Inflammatory macrophage treated with lipopolysaccharide for 1 hour (primary cell): ENCODE measurements around the gene BCAP29.
"Not testable (repeated sequence)": the region's sequence is repeated elsewhere in the genome, so short reads cannot be mapped to it uniquely, and the experiment has no call there.

Experiments
- DNase-seq, 2 donors: peaks; one replicate each; pipeline ENCODE4 v3.0.0-alpha.2; 2020 to 2022

Gene BCAP29

DNA sequence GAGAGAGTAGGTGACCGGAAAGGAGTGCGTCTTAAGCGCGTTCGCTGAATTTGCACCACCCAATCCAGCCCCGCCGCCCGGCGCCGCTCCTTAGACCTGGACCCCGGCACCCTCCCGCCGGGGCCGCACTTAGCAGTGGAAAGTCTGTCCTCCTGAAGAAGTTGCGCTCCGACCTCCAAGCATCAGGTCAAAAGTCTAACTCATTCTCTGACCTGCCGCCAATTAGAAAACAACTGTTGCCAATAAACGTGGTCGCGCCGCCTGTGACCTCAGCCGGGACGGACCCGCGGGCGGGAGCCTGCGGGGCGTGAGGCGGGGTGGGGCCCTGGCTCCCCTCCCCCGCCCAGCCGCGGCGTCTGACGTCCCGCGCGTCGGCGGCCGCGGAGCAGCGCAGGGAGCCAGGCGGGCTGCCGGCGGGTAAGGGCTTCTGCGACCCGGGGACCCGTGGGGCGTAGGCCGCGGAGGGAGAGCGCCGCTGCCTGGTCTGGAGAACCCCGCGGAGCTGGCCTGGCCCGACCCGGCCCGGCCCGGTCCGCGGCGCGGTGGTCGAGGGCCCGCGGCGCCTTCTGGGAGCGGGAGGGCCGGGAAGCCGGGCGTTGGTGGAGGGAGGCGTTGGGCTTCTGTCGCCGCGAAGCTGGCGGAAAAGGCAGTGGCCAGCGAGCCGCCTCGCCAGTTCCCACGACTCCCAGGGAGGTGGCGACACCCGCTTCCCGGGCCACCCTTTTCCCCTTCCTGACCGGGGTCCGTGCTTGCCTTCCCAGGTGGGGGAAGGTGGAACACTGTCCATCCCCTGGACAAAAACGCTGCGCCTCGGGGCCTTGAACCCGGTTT is at the start of gene BCAP29:
TSS of gene BCAP29 (plus strand) at position 362 of the 831 bp plus-strand sequence. CDS start 527 bp downstream, outside the sequence.
- peak; percentile 69 to 77 for DNase-seq

DNA sequence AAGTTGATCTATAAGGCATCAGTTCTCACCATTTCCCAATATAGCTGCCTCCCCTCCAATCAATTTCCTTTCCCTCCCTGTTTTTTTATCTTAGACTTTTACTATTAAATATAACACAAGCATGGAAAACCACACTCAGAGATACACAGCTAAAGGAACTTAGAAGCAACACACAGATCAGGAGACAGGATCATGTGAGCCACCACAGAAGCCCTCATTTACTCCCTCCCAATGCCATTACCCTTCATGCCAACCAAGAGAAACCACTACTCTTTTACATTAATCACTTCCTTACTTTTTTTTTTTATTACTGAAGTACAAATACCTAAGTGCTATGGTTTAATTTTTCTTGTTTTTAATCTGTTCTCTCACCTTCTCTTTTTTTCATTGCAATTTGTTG is 49.3 kb upstream of the BCAP29 start:
- peak in 1 of 2 donors; percentile 6 for DNase-seq

DNA sequence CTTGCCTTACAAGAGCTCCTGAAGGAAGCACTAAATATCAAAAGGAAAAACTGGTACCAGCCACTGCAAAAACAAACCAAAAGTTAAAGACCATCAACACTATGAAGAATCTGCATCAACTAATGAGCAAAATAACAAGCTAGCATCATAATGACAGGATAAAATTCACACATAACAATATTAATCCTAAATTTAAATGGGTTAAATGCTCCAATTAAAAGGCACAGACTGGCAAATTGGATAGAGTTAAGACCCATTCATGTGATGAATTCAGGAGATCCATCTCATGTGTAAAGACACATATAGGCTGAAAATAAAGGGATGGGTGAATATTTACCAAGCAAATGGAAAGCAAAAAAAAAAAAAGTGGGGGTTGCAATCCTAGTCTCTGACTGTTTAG is 45.9 kb upstream of the BCAP29 start:
- no peak for DNase-seq

DNA sequence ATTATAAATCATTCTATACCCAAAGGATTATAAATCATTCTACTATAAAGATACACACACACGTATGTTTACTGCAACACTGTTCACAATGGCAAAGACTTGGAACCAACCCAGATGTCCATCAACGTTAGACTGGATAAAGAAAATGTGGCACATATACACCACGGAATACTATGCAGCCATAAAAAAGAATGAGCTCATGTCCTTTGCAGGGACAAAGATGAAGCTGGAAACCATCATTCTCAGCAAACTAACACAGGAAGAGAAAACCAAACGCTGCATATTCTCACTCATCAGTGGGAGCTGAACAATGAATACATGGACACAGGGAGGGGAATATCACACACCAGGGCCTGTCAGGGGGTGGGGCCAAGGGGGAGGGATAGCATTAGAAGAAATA is 42.8 kb upstream of the BCAP29 start:
- DNase-seq = not testable (repeated sequence)

- no peak for DNase-seq
Observed at GRCh38 chr7:107538001-107538400, 42.0 kb upstream of the BCAP29 start.

GRCh38 chr7:107543338-107543993 is 36.6 kb upstream of the BCAP29 start:
- no peak for DNase-seq

GRCh38 chr7:107544848-107545591 is 35.0 kb upstream of the BCAP29 start:
- no peak for DNase-seq

DNA sequence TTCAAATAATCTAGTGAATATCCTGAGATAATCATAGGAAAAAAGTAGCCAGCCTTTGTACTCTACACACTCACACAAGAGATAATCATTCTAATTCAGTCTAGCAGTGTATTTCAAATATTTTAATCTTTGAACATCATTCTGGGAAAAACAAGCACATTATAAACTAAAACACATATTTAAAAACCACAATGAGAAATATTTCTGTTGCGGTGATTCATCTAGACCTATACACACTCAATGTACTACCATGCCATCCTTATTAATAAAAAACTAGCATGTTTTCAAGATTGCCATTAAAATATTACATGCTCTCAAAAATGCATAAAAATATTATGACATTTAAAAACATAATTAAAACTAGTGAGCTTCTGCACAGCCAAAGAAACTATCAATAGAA is 28.1 kb upstream of the BCAP29 start:
- no peak for DNase-seq

- no peak for DNase-seq
Observed at GRCh38 chr7:107555893-107556292, 24.2 kb upstream of the BCAP29 start.

- DNase-seq = no peak
Observed at GRCh38 chr7:107559864-107560263, 20.2 kb upstream of the BCAP29 start.

DNA sequence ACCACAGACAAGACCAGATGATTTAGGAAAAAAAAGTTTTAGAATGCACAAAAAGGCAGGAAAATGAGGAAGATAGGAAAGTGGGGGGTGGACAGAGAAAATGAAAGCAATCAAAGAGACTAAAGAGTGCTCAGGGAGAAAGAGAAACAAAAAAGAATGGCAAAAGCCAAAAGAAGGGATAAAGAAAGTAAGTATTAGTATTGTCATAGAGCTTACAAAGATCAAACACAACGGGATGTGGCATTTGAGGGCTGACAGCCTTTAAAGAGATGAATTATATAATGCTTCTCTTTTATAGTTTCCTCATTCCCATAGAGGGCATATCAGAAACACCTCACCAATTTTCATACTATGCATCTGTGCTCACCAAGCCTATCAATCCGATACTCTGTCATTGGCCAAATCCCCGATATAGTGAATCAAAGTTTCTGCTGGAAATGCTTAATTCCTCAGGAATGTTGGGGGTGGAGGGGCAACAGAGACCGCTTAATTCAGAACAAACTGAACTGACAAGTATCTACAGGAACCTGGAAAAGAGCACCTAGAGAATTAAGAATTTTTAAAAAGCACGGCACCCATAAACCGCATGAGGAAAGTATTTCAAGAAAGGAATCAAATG is 19.0 kb upstream of the BCAP29 start:
- peak; percentile 20 to 28 for DNase-seq

DNA sequence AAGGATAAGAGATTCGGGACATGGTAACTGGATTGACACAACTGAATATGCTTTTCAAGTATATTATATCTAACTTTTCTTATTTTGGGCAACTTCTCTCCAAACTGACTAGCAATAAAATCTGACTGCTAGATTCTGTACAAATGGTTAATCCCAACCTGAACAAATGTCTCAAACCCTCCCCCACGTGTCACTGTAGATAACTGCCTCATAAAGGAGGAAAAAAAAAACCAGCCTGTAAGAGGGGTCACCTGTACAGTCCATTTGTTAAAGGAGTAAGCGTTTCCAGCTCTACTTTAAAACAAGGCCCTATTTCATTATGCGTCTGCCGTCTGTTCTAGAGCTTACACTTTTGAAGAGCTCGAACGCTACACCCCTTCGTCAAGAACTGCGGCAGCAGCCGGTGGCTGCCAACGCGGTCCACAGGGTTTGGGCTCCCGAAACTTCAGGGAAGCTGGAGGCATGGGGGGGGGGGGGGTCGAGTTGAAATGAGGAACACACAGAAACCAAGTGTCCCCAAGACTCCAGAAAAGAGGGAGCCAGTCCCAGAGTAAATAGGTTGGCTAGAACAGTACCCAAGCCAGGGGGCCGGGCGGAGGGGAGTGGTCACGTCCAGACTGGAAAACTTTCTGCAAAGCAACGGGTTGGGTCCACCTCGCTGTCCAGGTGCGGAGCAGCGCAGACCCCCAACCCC is 16.8 kb upstream of the BCAP29 start:
- DNase-seq = peak; percentile 13 to 26

DNA sequence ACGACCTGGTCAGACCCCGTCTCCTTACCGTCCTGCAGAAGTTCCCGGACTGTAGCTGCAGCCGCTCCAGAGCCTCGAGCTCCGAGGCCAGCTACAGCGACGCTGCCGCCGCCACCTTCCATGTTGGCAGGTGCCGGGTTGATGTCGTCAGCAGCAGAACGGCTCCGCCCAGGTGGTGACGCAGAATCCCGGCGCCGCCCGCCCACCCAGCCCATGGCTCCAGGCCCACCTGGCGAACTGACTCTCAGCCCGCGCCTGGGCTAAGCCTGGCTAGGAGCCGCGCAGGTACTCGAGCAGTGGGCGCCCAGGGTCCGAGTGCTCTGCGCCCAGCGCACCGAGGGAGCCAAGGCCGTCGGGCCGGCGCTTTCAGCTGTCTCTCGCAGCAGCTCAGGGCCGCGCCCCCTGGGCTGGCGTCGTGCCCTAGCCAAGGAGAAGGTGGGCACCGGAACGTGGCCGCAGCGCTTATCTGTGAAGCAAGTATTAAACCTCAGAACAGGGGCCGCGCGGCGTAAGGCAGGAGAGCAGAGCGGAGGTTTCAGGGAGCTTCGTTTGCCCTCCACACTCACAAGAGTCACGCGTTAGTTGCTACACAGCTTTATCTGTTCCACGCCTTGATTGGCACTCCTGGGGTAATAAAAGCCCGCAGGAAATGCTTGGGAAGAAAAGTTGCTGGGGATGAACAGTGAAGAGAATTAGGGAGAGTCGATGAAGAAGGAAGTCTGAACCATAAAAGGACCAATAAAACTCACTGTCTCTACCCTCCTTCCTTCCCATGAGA is 16.1 kb upstream of the BCAP29 start, which contains the start of the genes COG5 and DUS4L:
TSS of gene COG5 (minus strand) at position 146 of the 778 bp plus-strand sequence. CDS start at position 122, 24 bp downstream.
TSS of gene DUS4L (plus strand) at position 197 of the 778 bp plus-strand sequence. CDS start 3,100 bp downstream, outside the sequence.
- DNase-seq = peak; percentile 66 to 84

- DNase-seq = peak in 1 of 2 donors; percentile 7
Observed at GRCh38 chr7:107564553-107565298, 15.3 kb upstream of the BCAP29 start.

GRCh38 chr7:107570298-107570697 is 9.7 kb upstream of the BCAP29 start:
- no peak for DNase-seq

DNA sequence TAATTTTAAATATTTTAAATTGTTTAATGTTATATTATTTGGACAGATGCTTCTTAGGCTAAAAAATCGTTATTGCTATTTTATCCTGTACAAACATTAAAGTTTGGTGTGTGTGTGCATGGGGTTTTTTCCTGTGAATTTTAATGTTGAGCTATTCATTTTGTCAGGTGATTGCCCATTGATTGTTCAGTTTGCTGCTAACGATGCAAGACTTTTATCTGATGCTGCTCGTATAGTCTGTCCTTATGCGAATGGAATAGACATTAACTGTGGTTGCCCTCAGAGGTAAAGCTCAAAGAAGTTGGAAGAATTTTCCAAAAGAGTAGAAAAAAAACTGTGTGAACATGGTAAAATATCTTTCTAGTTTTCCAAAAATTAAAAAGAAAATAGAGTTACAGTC is 6.5 kb upstream of the BCAP29 start:
- DNase-seq = no peak

- peak; percentile 19 to 38 for DNase-seq
Observed at GRCh38 chr7:107579554-107579884, 527 bp upstream of the BCAP29 start.

DNA sequence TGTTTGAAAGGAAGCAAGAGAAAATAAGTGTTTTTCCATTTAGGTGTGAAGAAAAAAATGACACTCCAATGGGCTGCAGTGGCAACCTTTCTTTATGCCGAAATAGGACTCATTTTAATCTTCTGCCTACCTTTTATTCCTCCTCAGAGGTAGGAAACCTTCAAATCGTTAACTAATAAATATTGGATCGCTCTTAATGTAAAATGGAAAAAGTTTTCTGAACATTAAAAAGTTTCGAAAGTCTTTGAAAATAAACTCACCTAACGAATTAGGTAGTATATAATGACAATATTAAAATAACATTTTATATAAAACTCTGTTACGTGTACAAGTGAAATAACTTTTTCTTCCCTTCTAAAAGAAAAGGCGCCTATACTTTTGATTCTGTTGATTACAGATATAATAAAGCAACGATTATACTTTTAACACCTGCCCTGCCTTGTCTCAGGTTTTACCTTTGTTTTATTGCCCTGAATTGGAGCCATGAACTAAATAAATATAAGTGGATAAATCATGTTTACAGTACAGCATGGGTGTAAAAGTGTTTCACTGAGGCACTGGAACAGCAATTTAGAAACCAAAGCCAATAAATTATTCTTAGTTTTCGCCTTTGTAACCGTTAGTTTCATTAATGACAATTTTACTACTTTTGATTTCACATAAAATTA is 804 bp downstream of the BCAP29 start:
- DNase-seq = no peak

- no peak for DNase-seq
Observed at GRCh38 chr7:107581387-107582013, 1.5 kb downstream of the BCAP29 start.

DNA sequence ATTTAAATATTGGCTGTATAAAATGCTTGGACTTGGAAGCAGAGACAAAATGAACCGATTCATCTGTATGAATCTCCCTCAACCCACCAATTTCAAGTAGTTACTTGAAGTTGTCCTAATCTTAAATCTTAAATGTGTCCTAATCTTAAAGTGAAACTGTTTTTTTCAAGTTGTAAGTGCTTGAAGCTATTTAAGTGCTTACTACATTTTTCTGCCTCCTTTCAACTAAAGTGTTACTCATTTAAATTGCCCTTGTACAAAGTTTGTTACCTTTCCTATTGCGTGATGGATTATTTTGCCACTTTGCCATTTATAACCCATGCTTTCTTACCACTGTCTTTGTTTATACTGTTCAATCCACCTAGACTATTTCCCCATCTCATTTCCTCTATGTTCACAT is 2.8 kb downstream of the BCAP29 start:
- no peak for DNase-seq
